GM23338 (cell line): Measurements from ENCODE around the gene MARCHF10. TPM values are rescaled to one million over a fixed set of nuclear protein-coding genes. Genes with fewer than 3 reads are reported as not detected.

Experiments
- ATAC-seq: fragments of 200-7000 bp; cut with Tn5 transposase; 3 replicates; pipeline ENCODE4 v1.9.1; 2020
- DNase-seq: peaks from one replicate; pipeline ENCODE4 v3.0.0-alpha.2; 2015; ENCODE audit warnings: low spot score
- H2AFZ ChIP-seq: fragments of 200-600 bp; sonication (generic); 2 replicates; pipeline ENCODE4 v1.8.0; 2016; ENCODE audit warnings: antibody characterized with exemption, mild to moderate bottlenecking, moderate library complexity
- H3F3A ChIP-seq: fragments of 200-600 bp; sonication (generic); replicated peaks from 2 replicates; pipeline ENCODE4 v1.8.0; 2017; ENCODE audit warnings: antibody characterized with exemption, mixed run types, low read depth
- H3K27ac ChIP-seq: fragments of 200-600 bp; sonication (generic); 2 replicates; pipeline ENCODE4 v1.6.1; 2016; ENCODE audit warnings: low read depth
- H3K27me3 ChIP-seq: fragments of 200-600 bp; sonication (generic); 2 replicates; pipeline ENCODE4 v1.8.0; 2016; ENCODE audit warnings: mild to moderate bottlenecking, mixed run types, moderate library complexity; ENCODE audit not compliant: insufficient read depth
- H3K36me3 ChIP-seq: fragments of 200-600 bp; sonication (generic); 2 replicates; pipeline ENCODE4 v1.8.0; 2016; ENCODE audit warnings: mild to moderate bottlenecking; ENCODE audit not compliant: insufficient read depth
- H3K4me1 ChIP-seq: fragments of 200-600 bp; sonication (generic); 2 replicates; pipeline ENCODE4 v1.8.0; 2016; ENCODE audit warnings: mild to moderate bottlenecking, moderate library complexity; ENCODE audit not compliant: insufficient read depth
- H3K4me2 ChIP-seq: fragments of 200-600 bp; sonication (generic); 2 replicates; pipeline ENCODE4 v1.7.1; 2017; ENCODE audit warnings: mixed run types
- H3K4me3 ChIP-seq: fragments of 200-600 bp; sonication (generic); 2 replicates; pipeline ENCODE4 v1.6.1; 2016; ENCODE audit warnings: mixed run types
- H3K79me2 ChIP-seq: fragments of 200-600 bp; sonication (generic); replicated peaks from 2 replicates; pipeline ENCODE4 v1.8.0; 2017; ENCODE audit warnings: mild to moderate bottlenecking; ENCODE audit not compliant: insufficient read depth
- H3K9me2 ChIP-seq: fragments of 200-600 bp; sonication (generic); 2 replicates; pipeline ENCODE4 v1.8.0; 2017; ENCODE audit not compliant: insufficient read depth
- H4K20me1 ChIP-seq: fragments of 200-600 bp; sonication (generic); replicated peaks from 2 replicates; pipeline ENCODE4 v1.8.0; 2017; ENCODE audit warnings: mild to moderate bottlenecking; ENCODE audit not compliant: insufficient read depth
- H3K27ac Mint-ChIP-seq: 2 replicates; pipeline ENCODE4 v1.8.0; 2020; ENCODE audit warnings: inconsistent platforms, mild to moderate bottlenecking, moderate library complexity, mixed read lengths
- H3K27me3 Mint-ChIP-seq: 3 replicates; pipeline ENCODE4 v1.8.0; 2022; ENCODE audit warnings: low read depth, mild to moderate bottlenecking, moderate library complexity, mixed read lengths, inconsistent platforms; ENCODE audit not compliant: insufficient read depth, poor library complexity
- H3K36me3 Mint-ChIP-seq: 3 replicates; pipeline ENCODE4 v1.8.0; 2021; ENCODE audit warnings: low read depth, mild to moderate bottlenecking, inconsistent platforms, moderate library complexity, mixed read lengths
- H3K4me1 Mint-ChIP-seq: 3 replicates; pipeline ENCODE4 v1.8.0; 2020; ENCODE audit warnings: mild to moderate bottlenecking, inconsistent platforms, mixed read lengths
- H3K4me3 Mint-ChIP-seq: 3 replicates; pipeline ENCODE4 v1.8.0; 2021; ENCODE audit warnings: moderate library complexity, mild to moderate bottlenecking, inconsistent platforms, mixed read lengths
- H3K9me3 Mint-ChIP-seq: 3 replicates; pipeline ENCODE4 v1.8.0; 2020; ENCODE audit warnings: moderate library complexity, mild to moderate bottlenecking, inconsistent platforms, mixed read lengths
- CREB1 ChIP-seq: fragments of 250-450 bp; sonication (Bioruptor Pico); IDR thresholded peaks from 2 replicates; pipeline ENCODE4 v1.5.0; 2020; ENCODE audit warnings: low read depth, mild to moderate bottlenecking, moderate library complexity
- CTCF ChIP-seq, 2 experiments: fragments of 200-600 bp in 1 of 2; sonication (generic) in 1 of 2; conservative IDR thresholded peaks; 2 replicates each; pipeline versions ENCODE4 v1.5.1 to v1.6.1; 2016 to 2017; ENCODE audit warnings: antibody characterized with exemption in 2 of 2, low read depth in 2 of 2, mild to moderate bottlenecking in 2 of 2, moderate library complexity in 1 of 2
- ETS1 ChIP-seq: IDR thresholded peaks from 2 replicates; pipeline ENCODE4 v1.6.1; 2016; ENCODE audit warnings: antibody characterized with exemption
- EZH2 ChIP-seq: fragments of 200-600 bp; sonication (generic); IDR thresholded peaks from one replicate; pipeline ENCODE4 v1.8.0; 2017; ENCODE audit warnings: antibody characterized with exemption, mild to moderate bottlenecking, low read depth; ENCODE audit not compliant: unreplicated experiment
- EZH2phosphoT487 ChIP-seq: fragments of 200-600 bp; sonication (generic); IDR thresholded peaks from one replicate; pipeline ENCODE4 v1.8.1; 2018; ENCODE audit warnings: antibody characterized with exemption; ENCODE audit not compliant: unreplicated experiment
- JUNB ChIP-seq: IDR thresholded peaks from one replicate; pipeline ENCODE4 v1.6.1; 2016; ENCODE audit warnings: antibody characterized with exemption; ENCODE audit not compliant: unreplicated experiment
- NANOG ChIP-seq: IDR thresholded peaks from 2 replicates; pipeline ENCODE4 v1.6.1; 2016; ENCODE audit warnings: antibody characterized with exemption, borderline replicate concordance
- POLR2AphosphoS5 ChIP-seq: IDR thresholded peaks from 2 replicates; pipeline ENCODE4 v1.6.1; 2016; ENCODE audit warnings: antibody characterized with exemption, low read depth
- REST ChIP-seq: IDR thresholded peaks from one replicate; pipeline ENCODE4 v1.6.1; 2018; ENCODE audit warnings: antibody characterized with exemption; ENCODE audit not compliant: unreplicated experiment
- ZNF114 ChIP-seq: fragments of 250-450 bp; sonication (Bioruptor Pico); IDR thresholded peaks from 2 replicates; pipeline ENCODE4 v1.5.0; 2020; ENCODE audit warnings: mild to moderate bottlenecking, moderate library complexity
- ZNF331 ChIP-seq: fragments of 250-450 bp; sonication (Bioruptor Pico); IDR thresholded peaks from 2 replicates; pipeline ENCODE4 v1.5.0; 2020; ENCODE audit warnings: low read depth, mild to moderate bottlenecking, moderate library complexity
- ZNF462 ChIP-seq: fragments of 250-450 bp; sonication (Bioruptor Pico); IDR thresholded peaks from 2 replicates; pipeline ENCODE4 v1.5.0; 2020; ENCODE audit warnings: mild to moderate bottlenecking, moderate library complexity
- polyA plus RNA-seq: library from polyadenylated mRNA; unstranded; fragments of >200 nt; fragmentation: Nextera tagmentation; extraction: Ambion mirVana; gene quantifications from 2 replicates; pipeline ENCODE4 v1.2.1, GENCODE V29; 2016
- total RNA-seq: library from RNA; depleted of rRNA; stranded (reverse); fragments of >200 nt; shearing (Covaris generic); gene quantifications from 2 replicates; pipeline ENCODE4 v1.2.3, GENCODE V29; 2014

MARCHF10 gene
- total and polyA plus RNA-seq, 2 experiments from 2014 or later, result 0.50 TPM; not detected in 1

- H3K4me3 ChIP-seq, result no peak overlapping the region
- H3K27me3 ChIP-seq, result no peaks in the 10 kb centered on the region
- H2AFZ ChIP-seq, result no peak overlapping the region
- H3K36me3 ChIP-seq, result peaks cover 4% of the 10 kb centered on the region; the same call in 1 of the 2 replicates
- H3K4me2 ChIP-seq, result no peak overlapping the region
- H3K9me2 ChIP-seq, result no peaks in the 10 kb centered on the region
- no peak overlapping the region for H3K4me3 Mint-ChIP-seq
- H3K36me3 Mint-ChIP-seq, result peaks cover 30% of the 10 kb centered on the region
- H3K9me3 Mint-ChIP-seq, result peaks cover 9% of the 10 kb centered on the region; the same call in 1 of the 3 replicates
- no peaks in the 10 kb centered on the region for H3F3A ChIP-seq
- no peaks in the 10 kb centered on the region for H4K20me1 ChIP-seq
- no peak overlapping the region; the same call in 1 of the 2 replicates for H3K27ac Mint-ChIP-seq
- H3K4me1 Mint-ChIP-seq, result peaks cover 7% of the 10 kb centered on the region
- 0 out of 2 replicates have a peak, but pooled peaks cover 1% of the 10 kb centered on the region for H3K4me1 ChIP-seq
- H3K27ac ChIP-seq, result no peak overlapping the region
- peaks cover 8% of the 10 kb centered on the region for H3K27me3 Mint-ChIP-seq
- H3K79me2 ChIP-seq, result no peaks in the 10 kb centered on the region
- ATAC-seq, result no peak
- DNase-seq, result no peak
- TF ChIP-seq NANOG (no peak), ETS1 (no peak), EZH2phosphoT487 (no peak), JUNB (no peak), CTCF (conservative IDR thresholded peaks at IDR 0.05; ENCODE audit: low read depth in 2 of 2) (no peak), CREB1 (CRISPR knock-in tag) (no peak), REST (no peak), EZH2 (no peak), POLR2AphosphoS5 (no peak), ZNF462 (CRISPR knock-in tag) (no peak), ZNF331 (CRISPR knock-in tag) (no peak), ZNF114 (CRISPR knock-in tag) (no peak)
Measured at GRCh38 chr17:62688398-62689160, 119.5 kb downstream of the MARCHF10 start.
